PC-9 (cell line): ENCODE results near the gene ZMYND15. TPM values are rescaled to one million over a fixed set of nuclear protein-coding genes. Genes with fewer than 3 reads are reported as not detected.

ENCODE experiments used
- BruUV-seq: library from RNA; stranded (reverse); fragments of 400-500 nt; replicated peaks from 2 replicates; lab custom pipeline; 2021; lab: Mats Ljungman, UMichigan
- CTCF ChIA-PET: fragments of 300-600 bp; sonication (Branson Sonifier 250); formaldehyde crosslinking; loops from one replicate; lab custom pipeline; 2022; ENCODE audit warnings: antibody characterized with exemption; lab: Charles Lee
- POLR2A ChIA-PET: fragments of 300-600 bp; sonication (Branson Sonifier 250); formaldehyde crosslinking; loops from one replicate; lab custom pipeline; 2022; ENCODE audit warnings: antibody characterized with exemption; ENCODE audit not compliant: unreplicated experiment; lab: Charles Lee
- DNase-seq, 2 experiments: peaks; one replicate each; pipeline versions ENCODE4 v3.0.0 to v3.0.0-alpha.2; 2015 to 2022; ENCODE audit warnings: mixed read lengths in 1 of 2
- H2AFZ ChIP-seq: fragments of 200-600 bp; sonication (generic); 2 replicates; pipeline ENCODE4 v1.8.1; 2017; ENCODE audit warnings: antibody characterized with exemption
- H3F3A ChIP-seq: fragments of 200-600 bp; sonication (generic); 2 replicates; pipeline ENCODE4 v1.8.1; 2017; ENCODE audit warnings: antibody characterized with exemption, mild to moderate bottlenecking, low read depth; ENCODE audit not compliant: insufficient read depth
- H3K27ac ChIP-seq: fragments of 200-600 bp; sonication (generic); 2 replicates; pipeline ENCODE4 v1.6.1; 2016; ENCODE audit warnings: mixed run types
- H3K27me3 ChIP-seq: fragments of 200-600 bp; sonication (generic); 2 replicates; pipeline ENCODE4 v1.6.1; 2016; ENCODE audit warnings: low read depth, mixed run types; ENCODE audit not compliant: insufficient read depth
- H3K36me3 ChIP-seq: fragments of 200-600 bp; sonication (generic); 2 replicates; pipeline ENCODE4 v1.6.1; 2016; ENCODE audit warnings: low read depth, mixed run types
- H3K4me1 ChIP-seq: fragments of 200-600 bp; sonication (generic); replicated peaks from 2 replicates; pipeline ENCODE4 v1.6.1; 2016; ENCODE audit warnings: mixed run types; ENCODE audit not compliant: insufficient read depth
- H3K4me2 ChIP-seq: fragments of 200-600 bp; sonication (generic); 2 replicates; pipeline ENCODE4 v1.6.1; 2017; ENCODE audit warnings: mixed run types
- H3K4me3 ChIP-seq: fragments of 200-600 bp; sonication (generic); 2 replicates; pipeline ENCODE4 v1.6.1; 2016; ENCODE audit warnings: mixed run types
- H3K79me2 ChIP-seq: fragments of 200-600 bp; sonication (generic); 2 replicates; pipeline ENCODE4 v1.6.1; 2017; ENCODE audit warnings: low read depth, mixed run types
- H3K9me2 ChIP-seq: fragments of 200-600 bp; sonication (generic); 2 replicates; pipeline ENCODE4 v1.8.1; 2017; ENCODE audit warnings: mild to moderate bottlenecking; ENCODE audit not compliant: insufficient read depth
- H3K9me3 ChIP-seq: fragments of 200-600 bp; sonication (generic); 2 replicates; pipeline ENCODE4 v1.8.1; 2016; ENCODE audit warnings: low read depth; ENCODE audit not compliant: insufficient read depth
- H4K20me1 ChIP-seq: fragments of 200-600 bp; sonication (generic); 2 replicates; pipeline ENCODE4 v1.8.1; 2017; ENCODE audit not compliant: insufficient read depth
- CTCF ChIP-seq: fragments of 200-600 bp; sonication (generic); conservative IDR thresholded peaks from 2 replicates; pipeline ENCODE4 v1.6.1; 2017; ENCODE audit warnings: mixed run types, antibody characterized with exemption, mild to moderate bottlenecking, moderate library complexity
- EZH2 ChIP-seq: fragments of 200-600 bp; sonication (generic); IDR thresholded peaks from 2 replicates; pipeline ENCODE4 v1.8.0; 2017; ENCODE audit warnings: antibody characterized with exemption, low read depth
- intact Hi-C: fragments of 100-400 bp; cut with micrococcal nuclease; formaldehyde crosslinking; loops from one replicate; pipeline ENCODE4 v1.10.0; 2022; ENCODE audit not compliant: unreplicated experiment
- total RNA-seq: library from RNA; stranded (reverse); gene quantifications from 2 replicates; pipeline ENCODE4 v1.2.3, GENCODE V29; 2021

Gene ZMYND15
- total RNA-seq, 1 experiment from 2014 or later, result 2.3 TPM

GRCh38 chr17:4751932-4752331 is 12.3 kb downstream of the ZMYND15 start:
- POLR2A ChIA-PET, result no interaction called here
- BruUV-seq, result no TSS peak
- H3K27ac ChIP-seq, result no peak overlapping the region
- no peaks in the 10 kb centered on the region for H3K79me2 ChIP-seq
- intact Hi-C loops, result no loop called here
- no peaks in the 10 kb centered on the region for H3K36me3 ChIP-seq
- H3K9me2 ChIP-seq, result no peaks in the 10 kb centered on the region
- no peak for TF ChIP-seq CTCF
- TF ChIP-seq EZH2, result no peak
- no peak overlapping the region for H3K4me3 ChIP-seq
- no peak overlapping the region for H2AFZ ChIP-seq
- H4K20me1 ChIP-seq, result no peaks in the 10 kb centered on the region; the same call in 1 of the 2 replicates
- no peaks in the 10 kb centered on the region for H3K4me1 ChIP-seq
- no peaks in the 10 kb centered on the region for H3K9me3 ChIP-seq
- H3F3A ChIP-seq, result no peaks in the 10 kb centered on the region; the same call in 1 of the 2 replicates
- H3K4me2 ChIP-seq, result no peak overlapping the region
- CTCF ChIA-PET, result no interaction called here
- no peak for DNase-seq
- peaks cover 35% of the 10 kb centered on the region for H3K27me3 ChIP-seq

GRCh38 chr17:4753392-4753791 is 13.8 kb downstream of the ZMYND15 start:
- TF ChIP-seq CTCF, result no peak
- no peak for TF ChIP-seq EZH2
- ChIA-PET CTCF (no interaction called here), POLR2A (interaction anchor here (0.6 to 0.7 kb wide), 2 partner anchors 12 to 15 kb away, joined by 3 to 6 read pairs; no protein-coding TSS in a partner anchor)
- Histone ChIP-seq H3K4me3 (no peak overlapping the region), H3K9me2 (no peaks in the 10 kb centered on the region), H3K9me3 (no peaks in the 10 kb centered on the region), H4K20me1 (no peaks in the 10 kb centered on the region; the same call in 1 of the 2 replicates), H3K27me3 (peaks cover 41% of the 10 kb centered on the region), H3K79me2 (no peaks in the 10 kb centered on the region), H2AFZ (no peak overlapping the region), H3K4me1 (no peaks in the 10 kb centered on the region), H3K36me3 (no peaks in the 10 kb centered on the region), H3F3A (no peaks in the 10 kb centered on the region; the same call in 1 of the 2 replicates), H3K4me2 (no peak overlapping the region), H3K27ac (no peak overlapping the region)
- BruUV-seq, result no TSS peak
- DNase-seq, result no peak
- intact Hi-C loops, result no loop called here

- CTCF ChIA-PET, result no interaction called here
- no peaks in the 10 kb centered on the region for H3K9me3 ChIP-seq
- H3K79me2 ChIP-seq, result no peaks in the 10 kb centered on the region
- H2AFZ ChIP-seq, result no peak overlapping the region
- peaks cover 26% of the 10 kb centered on the region for H3K27me3 ChIP-seq
- no peaks in the 10 kb centered on the region for H4K20me1 ChIP-seq
- TF ChIP-seq CTCF, result no peak
- TF ChIP-seq EZH2, result no peak
- POLR2A ChIA-PET, result no interaction called here
- no TSS peak for BruUV-seq
- H3K4me3 ChIP-seq, result no peak overlapping the region
- H3K27ac ChIP-seq, result no peak overlapping the region
- H3K4me1 ChIP-seq, result no peaks in the 10 kb centered on the region
- H3K4me2 ChIP-seq, result no peak overlapping the region
- DNase-seq, result no peak
- no peaks in the 10 kb centered on the region; the same call in 1 of the 2 replicates for H3F3A ChIP-seq
- intact Hi-C loops, result no loop called here
- H3K9me2 ChIP-seq, result no peaks in the 10 kb centered on the region
- H3K36me3 ChIP-seq, result no peaks in the 10 kb centered on the region
Observed at GRCh38 chr17:4759776-4760236, 20.2 kb downstream of the ZMYND15 start.
